Erythroblast (primary cell): ENCODE results near the gene RUNX3.

Source experiments
- GATA1 ChIP-seq: IDR thresholded peaks from 2 replicates; pipeline ENCODE4 v1.6.1; 2011; ENCODE audit warnings: low read depth, mild to moderate bottlenecking, control low read depth, low read length, moderate library complexity
- POLR2A ChIP-seq: IDR thresholded peaks from 2 replicates; pipeline ENCODE4 v1.6.1; 2011; ENCODE audit warnings: mild to moderate bottlenecking, low read length

DNA sequence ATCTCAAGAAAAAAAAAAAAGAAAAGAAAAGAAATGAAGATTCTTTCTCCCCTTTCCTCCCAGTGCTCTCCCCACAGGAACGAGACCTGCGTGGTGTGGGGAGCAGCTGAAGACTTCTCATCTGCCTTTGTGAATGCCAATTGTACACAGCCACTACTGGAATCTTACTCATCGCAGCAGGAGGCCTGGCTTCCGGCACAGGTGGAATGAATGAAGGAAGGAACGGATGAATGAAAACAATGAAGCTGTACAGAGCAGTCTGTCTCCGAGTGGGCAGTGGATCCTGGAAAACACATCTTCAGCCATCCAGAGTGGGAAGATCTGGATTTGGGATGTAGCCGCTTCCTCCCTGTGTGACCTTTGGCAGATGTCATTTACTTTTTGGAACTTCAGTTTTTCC lies 64.9 kb downstream of the RUNX3 start:
- TF ChIP-seq POLR2A: no peak
- no peak for TF ChIP-seq GATA1
